DMS153 treated with DMSO at 0.1 percent for 48 hours (cell line): ENCODE results near the gene PLD2.
A peak's percentile ranks its signal among the peaks of the same experiment; 100 is the strongest.
"Not testable (repeated sequence)": the region's sequence is repeated elsewhere in the genome, so short reads cannot be mapped to it uniquely, and the experiment has no call there.

Experiments used
- DNase-seq: peaks from one replicate; lab custom pipeline; 2025; ENCODE audit not compliant: unreplicated experiment; lab: John Stamatoyannopoulos, UW

The PLD2 gene

DNA sequence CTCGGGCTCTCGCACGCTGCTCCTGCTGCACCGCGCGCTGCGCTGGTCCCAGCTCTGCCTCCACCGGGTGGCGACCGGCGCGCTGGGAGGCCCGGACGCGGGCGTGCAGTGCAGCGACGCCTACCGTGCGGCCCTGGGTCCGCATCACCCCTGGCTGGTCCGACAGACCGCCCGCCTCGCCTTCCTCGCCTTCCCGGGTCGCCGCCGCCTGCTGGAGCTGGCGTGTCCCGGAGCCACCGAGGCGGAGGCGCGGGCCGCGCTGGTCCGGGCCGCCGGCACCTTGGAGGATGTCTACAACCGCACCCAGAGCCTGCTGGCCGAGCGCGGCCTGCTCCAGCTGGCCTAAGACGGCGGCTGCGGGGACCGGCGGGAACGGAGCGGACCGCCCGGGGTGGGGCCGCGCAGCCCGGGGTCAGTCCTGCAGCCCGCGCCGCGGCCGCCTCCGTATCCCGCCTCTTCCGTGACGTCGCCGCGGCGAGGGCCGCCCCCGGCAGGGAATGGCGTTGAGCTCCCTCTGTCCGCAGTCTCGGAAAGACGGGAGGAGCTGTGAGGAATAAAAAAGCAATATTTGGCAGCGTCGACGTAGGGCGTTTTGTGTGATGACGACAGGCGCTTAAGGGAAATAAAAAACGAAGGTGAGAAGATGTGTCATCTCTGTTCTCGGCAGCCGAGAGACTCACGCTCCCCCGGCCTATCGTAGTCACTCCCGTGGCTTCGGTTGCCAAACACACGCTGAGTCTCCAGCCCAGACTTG lies 16.8 kb upstream of the PLD2 start:
- peak; percentile 14 for DNase-seq

GRCh38 chr17:4790705-4791088 lies 16.3 kb upstream of the PLD2 start:
- DNase-seq = no peak

DNA sequence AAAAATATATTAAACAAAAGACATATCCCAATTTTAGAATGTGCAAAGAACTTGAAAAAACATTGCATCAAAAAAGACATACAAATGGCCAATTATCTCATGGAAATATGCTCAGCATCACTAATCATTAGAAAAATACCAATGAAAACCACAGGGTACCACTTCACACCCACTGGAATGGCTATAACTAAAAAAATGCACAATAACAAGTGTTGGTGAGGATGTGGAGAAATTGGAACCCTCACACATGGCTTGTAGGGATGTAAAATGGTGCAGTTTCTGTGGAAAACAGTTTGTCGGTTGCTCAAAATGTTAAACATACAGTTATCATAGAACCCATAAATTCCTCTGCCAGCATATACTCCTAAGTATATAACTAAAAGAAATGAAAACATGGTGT lies 11.8 kb upstream of the PLD2 start:
- DNase-seq = no peak

DNA sequence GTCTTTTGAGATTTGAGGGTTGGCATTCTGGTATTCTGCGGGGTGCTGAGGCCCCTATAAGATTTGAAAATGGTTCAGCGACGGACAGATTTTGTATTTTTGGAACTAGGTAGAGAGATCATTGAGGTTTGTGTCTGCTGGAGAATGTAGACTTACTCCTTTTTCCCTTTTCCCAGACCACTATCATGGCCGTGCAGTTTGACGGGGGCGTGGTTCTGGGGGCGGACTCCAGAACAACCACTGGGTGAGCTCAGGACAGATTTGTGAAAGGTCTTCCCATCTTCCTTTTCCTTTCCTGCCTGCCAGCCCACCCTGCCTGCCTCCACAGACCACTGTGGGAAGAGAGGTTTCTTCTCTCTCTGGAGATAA lies 10.4 kb upstream of the PLD2 start:
- no peak for DNase-seq

DNA sequence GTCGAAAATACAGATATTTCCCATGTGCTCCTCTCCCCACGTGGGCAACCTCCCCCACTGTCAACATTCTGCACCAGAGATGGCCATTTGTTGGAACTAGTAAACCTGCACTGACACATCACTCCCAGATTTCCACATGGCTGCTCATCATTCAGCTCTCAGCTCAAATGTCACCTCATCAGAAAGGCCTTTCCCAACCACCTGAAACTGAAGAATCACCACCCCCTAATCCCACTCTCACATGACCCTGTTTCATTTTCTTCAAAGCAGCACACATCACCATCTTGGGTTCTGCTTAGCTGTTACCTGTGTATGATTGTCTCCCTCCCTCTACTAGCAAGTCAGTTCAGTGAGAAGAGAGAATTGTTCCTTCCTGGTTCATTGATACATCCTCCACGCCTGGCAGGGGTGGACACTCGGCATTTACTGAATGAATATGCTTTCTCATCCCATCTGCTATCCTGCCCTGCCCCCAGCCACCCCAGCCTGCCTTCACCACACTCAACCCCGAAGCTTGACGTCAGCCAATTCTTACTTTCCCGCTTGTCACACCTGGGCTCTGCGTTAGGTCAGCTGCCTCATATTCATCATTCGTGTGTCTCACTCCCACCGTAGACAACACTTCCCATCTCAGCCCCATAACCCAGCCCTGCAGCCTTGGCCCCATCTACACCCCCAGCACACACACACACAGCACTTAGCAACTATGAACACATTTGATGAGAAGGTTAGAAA lies 6.3 kb upstream of the PLD2 start:
- no peak for DNase-seq

GRCh38 chr17:4802228-4802627 lies 4.7 kb upstream of the PLD2 start, which contains the start of gene C17orf114:
TSS of gene C17orf114 (minus strand) at chr17:4802328.
- DNase-seq = no peak

GRCh38 chr17:4806456-4806776 lies 536 bp upstream of the PLD2 start:
- DNase-seq = no peak

DNA sequence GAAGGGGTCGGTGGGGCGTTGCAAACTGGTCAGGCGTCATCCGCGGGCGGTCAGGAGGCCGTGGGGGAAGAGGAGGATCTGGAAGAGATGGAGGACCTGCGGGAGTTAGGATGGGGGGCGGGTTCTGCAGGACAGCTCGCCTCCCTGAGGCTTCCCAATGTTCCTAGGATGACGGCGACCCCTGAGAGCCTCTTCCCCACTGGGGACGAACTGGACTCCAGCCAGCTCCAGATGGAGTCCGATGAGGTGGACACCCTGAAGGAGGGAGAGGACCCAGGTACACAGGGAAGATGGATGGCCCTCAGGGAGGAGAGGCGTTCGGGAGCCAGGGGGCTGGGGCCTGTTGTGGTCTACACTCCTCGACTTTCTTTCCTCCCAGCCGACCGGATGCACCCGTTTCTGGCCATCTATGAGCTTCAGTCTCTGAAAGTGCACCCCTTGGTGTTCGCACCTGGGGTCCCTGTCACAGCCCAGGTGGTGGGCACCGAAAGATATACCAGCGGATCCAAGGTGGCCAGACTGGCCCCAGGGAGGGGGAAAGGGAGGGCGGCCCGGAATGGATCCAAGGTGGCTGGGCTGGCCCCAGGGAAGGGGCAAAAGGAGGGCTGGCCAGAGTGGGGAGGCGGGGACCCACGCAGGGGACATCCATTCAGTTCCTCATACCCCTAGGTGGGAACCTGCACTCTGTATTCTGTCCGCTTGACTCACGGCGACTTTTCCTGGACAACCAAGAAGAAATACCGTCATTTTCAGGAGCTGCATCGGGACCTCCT lies 839 bp downstream of the PLD2 start:
- DNase-seq = no peak

DNA sequence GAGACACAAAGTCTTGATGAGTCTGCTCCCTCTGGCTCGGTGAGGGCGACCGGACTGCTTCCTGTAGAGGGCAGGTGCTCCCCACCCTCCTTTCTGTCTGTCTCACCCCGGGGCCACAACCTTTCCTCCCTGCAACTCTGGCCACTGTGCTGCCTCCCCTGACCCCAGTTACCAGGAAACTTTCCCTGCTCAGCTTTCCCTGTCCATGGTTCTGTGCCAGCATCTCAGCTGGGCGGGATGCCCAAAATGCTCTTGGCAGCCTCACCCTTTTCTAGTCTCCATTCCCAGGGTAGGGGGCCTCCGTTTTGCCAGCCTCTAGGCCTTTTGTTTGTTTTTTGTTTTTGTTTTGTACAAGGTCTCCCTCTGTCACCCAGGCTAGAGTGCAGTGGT lies 1.4 kb downstream of the PLD2 start:
- DNase-seq = no peak

DNA sequence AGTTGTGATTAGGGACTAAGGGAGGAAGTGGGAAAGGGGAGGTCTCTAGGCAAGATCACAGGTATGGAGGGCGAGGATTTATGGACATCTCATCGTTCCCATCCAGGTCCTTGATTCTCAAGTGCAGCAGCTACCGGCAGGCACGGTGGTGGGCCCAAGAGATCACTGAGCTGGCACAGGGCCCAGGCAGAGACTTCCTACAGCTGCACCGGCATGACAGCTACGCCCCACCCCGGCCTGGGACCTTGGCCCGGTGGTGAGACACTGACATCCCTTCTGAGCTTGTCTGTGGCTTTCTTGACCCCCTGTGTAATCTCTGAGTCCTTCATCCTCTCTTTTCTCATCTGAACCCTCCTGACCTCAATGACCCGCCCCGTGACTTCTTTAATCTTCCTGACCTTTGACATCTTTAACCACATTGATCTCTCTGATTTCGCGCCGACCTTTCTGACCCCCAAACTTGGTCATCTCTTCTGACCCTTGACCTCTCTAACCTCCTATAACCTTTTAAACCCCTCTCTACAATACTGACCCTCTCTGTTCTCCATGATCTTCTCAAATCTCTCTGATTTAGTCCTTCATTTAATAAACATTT lies 3.8 kb downstream of the PLD2 start:
- no peak for DNase-seq

- DNase-seq = no peak
Measured at GRCh38 chr17:4811471-4811870, 4.5 kb downstream of the PLD2 start.

- DNase-seq = no peak
Measured at GRCh38 chr17:4812690-4813089, 5.7 kb downstream of the PLD2 start.

DNA sequence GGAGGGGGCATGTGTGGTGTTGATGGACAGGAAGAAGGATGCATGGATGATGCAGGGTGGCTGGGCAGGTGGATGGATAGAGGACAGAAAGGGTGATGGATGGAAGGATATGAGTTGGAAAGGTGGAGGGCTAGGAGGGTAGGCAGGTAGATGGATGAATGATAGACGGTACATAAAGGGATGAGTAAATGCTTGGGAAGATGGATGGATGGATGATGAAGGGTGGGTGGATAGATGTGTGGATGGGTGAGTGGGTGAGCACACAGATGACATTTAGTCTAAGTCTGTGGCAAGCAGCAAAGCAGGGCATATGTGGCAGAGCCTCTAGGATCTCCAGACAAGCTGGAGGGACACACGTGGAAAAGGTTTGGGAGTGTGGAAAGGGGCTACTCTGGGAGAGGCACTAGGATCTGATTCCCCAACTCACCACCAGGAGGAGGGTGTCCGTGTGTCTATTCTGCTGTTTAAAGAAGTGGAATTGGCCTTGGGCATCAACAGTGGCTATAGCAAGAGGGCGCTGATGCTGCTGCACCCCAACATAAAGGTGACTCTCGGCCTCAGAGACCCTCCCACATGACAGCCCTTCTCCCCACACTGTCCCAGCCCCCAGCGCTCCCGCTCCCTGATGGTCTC lies 8.2 kb downstream of the PLD2 start:
- DNase-seq = no peak

GRCh38 chr17:4816826-4817225 lies 9.9 kb downstream of the PLD2 start:
- no peak for DNase-seq

DNA sequence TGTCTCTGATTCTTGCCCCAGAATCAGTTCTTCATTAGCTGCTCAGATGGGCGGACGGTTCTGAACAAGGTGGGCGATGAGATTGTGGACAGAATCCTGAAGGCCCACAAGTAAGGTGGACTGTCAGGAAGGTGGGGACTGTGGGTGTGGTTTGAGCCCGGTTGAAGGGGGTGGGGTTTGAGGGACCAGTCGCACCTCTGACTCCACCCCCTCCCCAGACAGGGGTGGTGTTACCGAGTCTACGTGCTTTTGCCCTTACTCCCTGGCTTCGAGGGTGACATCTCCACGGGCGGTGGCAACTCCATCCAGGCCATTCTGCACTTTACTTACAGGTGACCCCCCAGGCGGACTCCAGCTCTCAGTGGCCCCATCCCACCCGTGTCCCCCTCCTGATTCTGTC lies 11.3 kb downstream of the PLD2 start:
- DNase-seq = no peak

GRCh38 chr17:4822835-4823234 lies 15.9 kb downstream of the PLD2 start:
- DNase-seq = no peak

GRCh38 chr17:4823373-4824089 lies 16.6 kb downstream of the PLD2 start:
- DNase-seq = no peak

- DNase-seq = no peak
Measured at GRCh38 chr17:4827399-4827798, 20.4 kb downstream of the PLD2 start.

- not testable (repeated sequence) for DNase-seq
Measured at GRCh38 chr17:4832829-4833177, 25.9 kb downstream of the PLD2 start.

GRCh38 chr17:4833178-4833940 lies 26.4 kb downstream of the PLD2 start, which contains the start of gene MINK1:
TSS of gene MINK1 (plus strand) at chr17:4833340. CDS start at chr17:4833584, 244 bp downstream.
- DNase-seq = peak; percentile 18
